Upper lobe of left lung (tissue), 4 donors: ENCODE data around the gene IRS1.

Experiments used
- POLR2AphosphoS5 ChIP-seq, 2 donors: sonication (generic); formaldehyde crosslinking; IDR thresholded peaks; one replicate each; pipeline ENCODE4 v1.5.1; 2017; ENCODE audit warnings: antibody characterized with exemption in 2 of 2
- TF ChIP-seq, protein P1 (sequence below), 6 experiments: fragments of 450-650 bp in 4 of 6; fragments of 200-600 bp in 2 of 6; sonication (generic) in 2 of 6; IDR thresholded peaks; one replicate each; pipeline ENCODE4 v1.5.1; 2016 to 2019; ENCODE audit warnings: antibody characterized with exemption in 6 of 6

DNA sequence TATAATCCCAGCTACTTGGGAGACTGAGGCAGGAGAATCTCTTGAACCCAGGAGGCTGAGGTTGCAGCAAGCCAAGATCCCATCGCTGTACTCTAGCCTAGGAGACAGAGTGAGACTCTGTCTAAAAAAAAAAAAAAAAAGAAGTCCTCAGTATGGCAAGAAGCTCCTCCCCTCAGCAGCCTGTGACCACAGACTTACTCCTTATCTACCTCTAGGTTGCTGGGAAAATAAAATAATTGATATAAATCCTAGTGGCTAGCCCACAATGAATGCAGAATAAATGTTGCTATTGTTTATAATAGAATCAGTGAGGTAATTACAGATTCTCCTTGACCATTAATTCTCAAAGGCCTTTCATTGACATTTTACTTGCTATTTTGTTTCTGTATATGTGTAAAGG, 70.6 kb downstream of the IRS1 start:
- no peak for TF ChIP-seq POLR2AphosphoS5 (IDR thresholded peaks at IDR 0.05)
- TF ChIP-seq, protein P1, sequence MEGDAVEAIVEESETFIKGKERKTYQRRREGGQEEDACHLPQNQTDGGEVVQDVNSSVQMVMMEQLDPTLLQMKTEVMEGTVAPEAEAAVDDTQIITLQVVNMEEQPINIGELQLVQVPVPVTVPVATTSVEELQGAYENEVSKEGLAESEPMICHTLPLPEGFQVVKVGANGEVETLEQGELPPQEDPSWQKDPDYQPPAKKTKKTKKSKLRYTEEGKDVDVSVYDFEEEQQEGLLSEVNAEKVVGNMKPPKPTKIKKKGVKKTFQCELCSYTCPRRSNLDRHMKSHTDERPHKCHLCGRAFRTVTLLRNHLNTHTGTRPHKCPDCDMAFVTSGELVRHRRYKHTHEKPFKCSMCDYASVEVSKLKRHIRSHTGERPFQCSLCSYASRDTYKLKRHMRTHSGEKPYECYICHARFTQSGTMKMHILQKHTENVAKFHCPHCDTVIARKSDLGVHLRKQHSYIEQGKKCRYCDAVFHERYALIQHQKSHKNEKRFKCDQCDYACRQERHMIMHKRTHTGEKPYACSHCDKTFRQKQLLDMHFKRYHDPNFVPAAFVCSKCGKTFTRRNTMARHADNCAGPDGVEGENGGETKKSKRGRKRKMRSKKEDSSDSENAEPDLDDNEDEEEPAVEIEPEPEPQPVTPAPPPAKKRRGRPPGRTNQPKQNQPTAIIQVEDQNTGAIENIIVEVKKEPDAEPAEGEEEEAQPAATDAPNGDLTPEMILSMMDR (IDR thresholded peaks at IDR 0.05) = no peak
